Measurements from ENCODE around the gene IER2.

- TF ChIP-seq CTCF (IDR thresholded peaks at IDR 0.05; ENCODE audit: low read depth, low read length) (no peak), EZH2phosphoT487 (IDR thresholded peaks at IDR 0.05; ENCODE audit: low read depth) (no peak)
These were observed 48.4 kb downstream of the IER2 start for GRCh38 chr19:13198634-13199033.

Data from OCI-LY3 (cell line).